ENCODE results near the gene TRPC6. TPM values are rescaled to one million over a fixed set of nuclear protein-coding genes. Genes with fewer than 3 reads are reported as not detected.

TRPC6 gene
- total and polyA plus RNA-seq, 2 of the 8 experiments (the other 6 are each of a cell fraction or from before 2014, with no cell fraction given): 0.26 to 0.39 TPM

DNA sequence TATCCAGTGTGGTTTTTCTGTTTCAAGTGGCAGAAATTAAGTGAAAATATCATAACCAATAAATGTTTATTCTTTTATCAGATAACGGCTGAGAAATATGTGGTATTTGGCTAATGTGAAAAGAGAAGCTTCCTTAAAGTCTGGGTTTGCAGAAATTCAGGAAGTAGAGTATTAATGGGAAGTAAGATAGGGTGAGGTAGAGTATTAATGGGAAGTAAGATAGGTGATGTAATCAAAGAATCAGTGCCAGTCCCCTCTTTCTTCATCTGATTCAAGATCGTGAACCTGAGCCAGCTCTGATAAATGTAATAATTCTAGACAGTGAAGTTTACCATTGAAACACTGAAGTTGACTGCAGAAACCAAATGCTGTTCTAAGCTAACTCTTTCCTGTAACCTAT lies 30.9 kb downstream of the TRPC6 start (continued):
- TF ChIP-seq TAF7 (optimal IDR thresholded peaks at IDR 0.05; ENCODE audit: borderline replicate concordance, low read depth, low read length) (no peak), SUZ12 (IDR thresholded peaks at IDR 0.05; ENCODE audit: low read length) (no peak), POLR2A (IDR thresholded peaks at IDR 0.05; ENCODE audit: control extremely low read depth in 1 of 2, low read depth in 2 of 2, low read length in 2 of 2) (no peak), SP4 (IDR thresholded peaks at IDR 0.05; ENCODE audit: low read length) (no peak), NRF1 (IDR thresholded peaks at IDR 0.05; ENCODE audit: low read depth, low read length) (no peak)
